ENCODE data around the gene LGALS1.

The LGALS1 gene

GRCh38 chr22:37705205-37705604 is 29.8 kb downstream of the LGALS1 start:
- DNase-seq (ENCODE audit: insufficient read length, low spot score) (no peak), FAIRE-seq (no peak)
- TF ChIP-seq CTCF (IDR thresholded peaks at IDR 0.05; ENCODE audit: insufficient read depth, missing control alignments) = no peak

DNA sequence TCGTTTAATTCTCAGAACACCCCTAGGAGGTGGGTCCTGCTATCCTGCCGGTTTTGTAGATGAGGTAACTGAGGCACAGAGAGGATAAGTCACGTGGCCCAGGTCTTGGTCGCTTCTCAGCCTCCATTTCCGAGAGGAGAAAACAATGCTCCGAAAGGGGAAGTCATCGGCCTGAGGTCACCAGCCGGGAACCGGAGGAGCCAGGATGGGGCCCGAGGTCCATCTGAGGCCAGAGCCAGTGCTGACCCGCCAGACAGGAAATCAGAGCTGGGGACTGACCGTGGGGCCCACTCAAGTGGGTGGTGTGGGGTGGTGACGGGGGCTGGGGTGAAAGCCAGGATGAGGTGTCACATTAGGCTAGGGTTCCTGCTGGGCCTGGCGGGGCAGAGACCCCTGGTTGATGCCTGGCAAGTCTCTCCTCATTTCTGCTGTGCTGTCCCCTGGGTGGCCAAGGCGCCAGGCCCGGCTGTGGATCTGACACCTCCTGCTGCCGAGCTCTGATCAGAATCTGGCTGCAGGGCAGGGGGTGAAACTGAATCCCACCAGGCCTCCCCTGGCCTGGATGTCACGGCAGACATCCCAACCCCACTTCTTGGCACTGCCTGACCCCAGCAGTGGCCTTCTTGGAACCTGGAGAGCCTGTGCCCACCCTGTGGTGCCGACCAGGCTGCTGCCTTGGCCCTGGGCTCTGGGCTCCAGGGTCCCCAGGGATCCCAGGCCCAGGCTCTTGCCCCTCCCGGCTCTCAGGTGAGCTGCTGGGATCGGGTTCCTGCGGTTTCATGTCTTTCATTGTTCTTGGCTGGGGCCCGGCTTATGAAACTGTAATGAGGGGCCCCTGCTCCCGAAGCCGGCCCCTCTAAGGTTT is 33.4 kb downstream of the LGALS1 start:
- FAIRE-seq = no peak
- DNase-seq (ENCODE audit: insufficient read length, low spot score) = no peak
- TF ChIP-seq CTCF (IDR thresholded peaks at IDR 0.05; ENCODE audit: insufficient read depth, missing control alignments) = no peak

DNA sequence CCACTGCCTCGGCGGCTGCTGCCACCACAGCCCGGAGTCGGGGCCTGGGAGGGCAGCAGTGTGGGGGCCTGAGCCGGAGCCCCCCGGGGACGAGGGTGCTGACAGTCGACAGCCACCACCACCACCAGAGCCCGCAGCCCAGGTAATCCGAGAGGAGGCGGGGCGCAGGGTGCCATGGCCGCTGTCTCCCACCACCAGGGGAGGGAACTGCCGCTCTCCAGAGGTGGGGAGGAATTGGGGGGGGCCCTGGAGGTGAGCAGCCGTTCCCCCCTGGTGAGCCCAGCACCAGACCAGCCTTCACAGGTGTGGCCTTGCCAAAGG is 34.0 kb downstream of the LGALS1 start:
- no peak for TF ChIP-seq CTCF (IDR thresholded peaks at IDR 0.05; ENCODE audit: insufficient read depth, missing control alignments)
- FAIRE-seq = no peak
- no peak for DNase-seq (ENCODE audit: insufficient read length, low spot score)

GRCh38 chr22:37710675-37711074 is 35.2 kb downstream of the LGALS1 start:
- FAIRE-seq (no peak), DNase-seq (ENCODE audit: insufficient read length, low spot score) (no peak)
- no peak for TF ChIP-seq CTCF (IDR thresholded peaks at IDR 0.05; ENCODE audit: insufficient read depth, missing control alignments)

- FAIRE-seq = no peak
- no peak for TF ChIP-seq CTCF (IDR thresholded peaks at IDR 0.05; ENCODE audit: insufficient read depth, missing control alignments)
These were observed 36.1 kb downstream of the LGALS1 start for GRCh38 chr22:37711490-37711889.

DNA sequence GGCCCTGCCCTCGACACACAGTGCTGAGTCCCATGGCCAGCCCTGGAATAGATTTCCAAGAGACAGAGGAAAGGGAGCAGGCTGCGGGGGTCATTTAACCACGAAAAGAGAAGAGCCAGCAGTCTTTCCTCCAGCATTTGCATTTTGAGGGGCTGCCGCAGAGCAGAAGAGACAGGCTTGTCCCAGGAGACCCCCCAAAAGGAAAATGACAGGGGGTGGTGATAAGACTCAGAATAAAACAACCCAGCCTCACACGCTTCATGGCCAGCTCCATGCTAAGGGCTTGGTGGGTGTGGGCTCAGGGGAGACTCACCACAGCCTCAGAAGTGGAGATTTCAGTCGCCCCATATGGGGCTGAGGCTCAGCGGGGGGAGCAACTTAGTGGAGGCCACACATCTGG is 38.3 kb downstream of the LGALS1 start:
- no peak for DNase-seq (ENCODE audit: insufficient read length, low spot score)
- FAIRE-seq = no peak
- no peak for TF ChIP-seq CTCF (IDR thresholded peaks at IDR 0.05; ENCODE audit: insufficient read depth, missing control alignments)

More at GRCh38 chr22:37711490-37711889, 36.1 kb downstream of the LGALS1 start:
- no peak for DNase-seq (ENCODE audit: insufficient read length, low spot score)

DNA sequence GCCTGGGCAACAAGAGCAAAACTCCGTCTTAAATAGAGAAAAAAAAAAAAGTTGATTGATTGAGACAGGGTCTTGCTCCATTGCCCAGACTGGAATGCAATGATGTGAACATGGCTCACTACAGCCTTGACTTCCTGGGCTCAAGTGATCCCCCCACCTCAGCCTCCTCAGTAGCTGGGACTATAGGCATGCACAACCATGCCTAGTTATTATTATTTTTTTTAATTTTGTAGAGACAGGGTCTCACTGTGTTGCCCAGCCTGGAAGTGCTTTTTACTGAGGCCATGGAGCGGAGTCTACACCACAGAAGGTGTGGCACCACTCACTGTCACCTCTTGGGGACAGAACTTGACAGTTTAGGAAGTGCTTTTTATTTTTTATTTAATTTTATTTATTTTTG is 39.2 kb downstream of the LGALS1 start:
- DNase-seq (ENCODE audit: insufficient read length, low spot score) = no peak
- no peak for TF ChIP-seq CTCF (IDR thresholded peaks at IDR 0.05; ENCODE audit: insufficient read depth, missing control alignments)
- no peak for FAIRE-seq

All from D721Med (cell line).